Loucy (cell line): ENCODE results near the gene GCSAML.

Experiments
- H2AFZ ChIP-seq: fragments of 200-600 bp; sonication (generic); 2 replicates; pipeline ENCODE4 v1.6.0; 2016; ENCODE audit warnings: antibody characterized with exemption, mild to moderate bottlenecking, low read length, moderate library complexity
- H3F3A ChIP-seq: fragments of 200-600 bp; 2 replicates; pipeline ENCODE4 v1.6.0; 2016; ENCODE audit warnings: antibody characterized with exemption, low read depth, mild to moderate bottlenecking
- H3K27me3 ChIP-seq: fragments of 200-600 bp; sonication (generic); 2 replicates; pipeline ENCODE4 v1.6.1; 2014; ENCODE audit warnings: low read length, mild to moderate bottlenecking; ENCODE audit not compliant: insufficient read depth, poor library complexity, severe bottlenecking
- H3K36me3 ChIP-seq: fragments of 200-600 bp; sonication (generic); 2 replicates; pipeline ENCODE4 v1.6.1; 2016; ENCODE audit warnings: low read length; ENCODE audit not compliant: insufficient read depth
- H3K4me1 ChIP-seq: fragments of 200-600 bp; sonication (generic); 2 replicates; pipeline ENCODE4 v1.5.1; 2014; ENCODE audit warnings: low read length, mild to moderate bottlenecking; ENCODE audit not compliant: insufficient read depth, poor library complexity, severe bottlenecking
- H3K4me2 ChIP-seq: fragments of 200-600 bp; sonication (generic); 2 replicates; pipeline ENCODE4 v1.6.0; 2014; ENCODE audit warnings: antibody characterized with exemption, low read length, low read depth, mild to moderate bottlenecking; ENCODE audit not compliant: poor library complexity, severe bottlenecking
- H3K4me3 ChIP-seq: fragments of 200-600 bp; sonication (generic); 2 replicates; pipeline ENCODE4 v1.5.1; 2014; ENCODE audit warnings: low read length, mild to moderate bottlenecking, mixed read lengths; ENCODE audit not compliant: poor library complexity, severe bottlenecking
- H3K79me2 ChIP-seq: fragments of 200-600 bp; sonication (generic); 2 replicates; pipeline ENCODE4 v1.6.1; 2014; ENCODE audit warnings: low read length; ENCODE audit not compliant: insufficient read depth
- H3K9ac ChIP-seq: fragments of 200-600 bp; sonication (generic); 2 replicates; pipeline ENCODE4 v1.6.0; 2014; ENCODE audit warnings: mild to moderate bottlenecking, low read depth, low read length, moderate library complexity; ENCODE audit not compliant: poor library complexity, severe bottlenecking
- H3K9me2 ChIP-seq: fragments of 200-600 bp; sonication (generic); replicated peaks from 2 replicates; pipeline ENCODE4 v1.6.1; 2016; ENCODE audit warnings: low read depth, low read length, mixed read lengths
- H3K9me3 ChIP-seq: fragments of 200-600 bp; sonication (generic); 2 replicates; pipeline ENCODE4 v1.6.1; 2014; ENCODE audit warnings: mild to moderate bottlenecking, antibody characterized with exemption, low read length, low read depth; ENCODE audit not compliant: insufficient read depth
- H4K20me1 ChIP-seq: fragments of 200-600 bp; sonication (generic); 2 replicates; pipeline ENCODE4 v1.6.0; 2014; ENCODE audit warnings: antibody characterized with exemption, low read length, mild to moderate bottlenecking; ENCODE audit not compliant: insufficient read depth, poor library complexity, severe bottlenecking
- EZH2phosphoT487 ChIP-seq: fragments of 200-600 bp; IDR thresholded peaks from 2 replicates; pipeline ENCODE4 v1.6.1; 2018; ENCODE audit warnings: antibody characterized with exemption, mild to moderate bottlenecking, moderate library complexity, borderline replicate concordance
- TF ChIP-seq, protein P1 (sequence below): fragments of 200-600 bp; sonication (generic); conservative IDR thresholded peaks from 2 replicates; pipeline ENCODE4 v1.5.1; 2014; ENCODE audit warnings: mild to moderate bottlenecking, antibody characterized with exemption, low read length

GCSAML gene

GRCh38 chr1:247574236-247574635, 25.3 kb downstream of the GCSAML start:
- peaks cover 4% of the 10 kb centered on the region for H3K4me1 ChIP-seq
- H3K9me3 ChIP-seq: no peaks in the 10 kb centered on the region
- no peak overlapping the region for H3K4me2 ChIP-seq
- no peaks in the 10 kb centered on the region for H3F3A ChIP-seq
- no peak overlapping the region for H2AFZ ChIP-seq
- H3K9me2 ChIP-seq: no peaks in the 10 kb centered on the region
- TF ChIP-seq EZH2phosphoT487: no peak
- no peak overlapping the region for H3K9ac ChIP-seq
- peaks cover 39% of the 10 kb centered on the region for H3K79me2 ChIP-seq
- peaks cover 9% of the 10 kb centered on the region for H4K20me1 ChIP-seq
- no peak overlapping the region for H3K4me3 ChIP-seq
- no peaks in the 10 kb centered on the region for H3K27me3 ChIP-seq
- H3K36me3 ChIP-seq: peaks cover 78% of the 10 kb centered on the region

DNA sequence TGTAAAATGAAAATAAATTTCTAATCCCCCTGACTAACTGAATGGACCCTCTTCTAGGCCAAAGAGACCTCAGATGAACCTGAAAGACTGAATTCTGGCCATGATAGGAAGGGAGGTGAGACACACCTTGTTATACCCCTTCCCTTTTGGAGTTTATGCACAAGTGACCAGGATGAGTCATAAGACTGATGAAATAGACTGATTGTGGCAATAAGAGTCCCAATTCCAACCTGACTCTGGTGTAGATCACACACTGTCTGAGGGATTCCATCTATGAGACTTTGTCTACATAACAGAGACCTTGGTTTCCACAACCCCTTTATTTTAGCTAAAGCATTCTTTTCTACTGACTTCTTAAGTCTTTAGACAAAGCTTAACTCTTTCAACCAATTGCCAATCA, 25.7 kb downstream of the GCSAML start:
- no peaks in the 10 kb centered on the region for H3K9me3 ChIP-seq
- no peaks in the 10 kb centered on the region for H3K27me3 ChIP-seq
- no peak overlapping the region for H2AFZ ChIP-seq
- peaks cover 34% of the 10 kb centered on the region for H3K79me2 ChIP-seq
- H3K9me2 ChIP-seq: no peaks in the 10 kb centered on the region
- H3K4me2 ChIP-seq: no peak overlapping the region
- no peak overlapping the region for H3K9ac ChIP-seq
- TF ChIP-seq, protein P1, sequence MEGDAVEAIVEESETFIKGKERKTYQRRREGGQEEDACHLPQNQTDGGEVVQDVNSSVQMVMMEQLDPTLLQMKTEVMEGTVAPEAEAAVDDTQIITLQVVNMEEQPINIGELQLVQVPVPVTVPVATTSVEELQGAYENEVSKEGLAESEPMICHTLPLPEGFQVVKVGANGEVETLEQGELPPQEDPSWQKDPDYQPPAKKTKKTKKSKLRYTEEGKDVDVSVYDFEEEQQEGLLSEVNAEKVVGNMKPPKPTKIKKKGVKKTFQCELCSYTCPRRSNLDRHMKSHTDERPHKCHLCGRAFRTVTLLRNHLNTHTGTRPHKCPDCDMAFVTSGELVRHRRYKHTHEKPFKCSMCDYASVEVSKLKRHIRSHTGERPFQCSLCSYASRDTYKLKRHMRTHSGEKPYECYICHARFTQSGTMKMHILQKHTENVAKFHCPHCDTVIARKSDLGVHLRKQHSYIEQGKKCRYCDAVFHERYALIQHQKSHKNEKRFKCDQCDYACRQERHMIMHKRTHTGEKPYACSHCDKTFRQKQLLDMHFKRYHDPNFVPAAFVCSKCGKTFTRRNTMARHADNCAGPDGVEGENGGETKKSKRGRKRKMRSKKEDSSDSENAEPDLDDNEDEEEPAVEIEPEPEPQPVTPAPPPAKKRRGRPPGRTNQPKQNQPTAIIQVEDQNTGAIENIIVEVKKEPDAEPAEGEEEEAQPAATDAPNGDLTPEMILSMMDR: no peak
- no peak for TF ChIP-seq EZH2phosphoT487
- H3K36me3 ChIP-seq: peaks cover 76% of the 10 kb centered on the region
- H3F3A ChIP-seq: no peaks in the 10 kb centered on the region
- H4K20me1 ChIP-seq: peaks cover 9% of the 10 kb centered on the region
- no peak overlapping the region for H3K4me3 ChIP-seq
- H3K4me1 ChIP-seq: peaks cover 4% of the 10 kb centered on the region

DNA sequence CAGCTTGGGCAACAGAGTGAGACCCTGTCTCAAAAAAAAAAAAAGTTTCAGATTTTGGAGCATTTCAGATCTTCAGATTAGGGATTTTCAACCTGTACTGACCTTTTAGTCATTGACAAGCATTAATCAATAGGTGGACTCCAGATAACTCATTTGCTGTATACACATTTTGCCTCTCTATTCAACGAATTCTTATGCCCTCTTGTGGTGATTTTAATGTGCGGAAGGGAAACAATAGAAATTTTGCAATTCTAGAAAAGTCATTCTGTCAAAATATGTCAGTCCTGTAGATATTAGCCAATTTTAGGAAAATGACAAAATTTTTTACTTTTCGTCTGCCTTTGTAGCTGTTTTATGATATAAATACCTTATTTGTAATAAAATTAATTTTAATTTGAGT, 27.6 kb downstream of the GCSAML start:
- Histone ChIP-seq H3K4me1 (no peaks in the 10 kb centered on the region), H3K9me3 (no peaks in the 10 kb centered on the region), H3K36me3 (peaks cover 71% of the 10 kb centered on the region), H3K9ac (no peak overlapping the region), H3K79me2 (peaks cover 17% of the 10 kb centered on the region; the same call in 1 of the 2 replicates), H3K4me2 (no peak overlapping the region), H3F3A (no peaks in the 10 kb centered on the region), H4K20me1 (peaks cover 9% of the 10 kb centered on the region), H3K9me2 (no peaks in the 10 kb centered on the region), H3K4me3 (no peak overlapping the region), H3K27me3 (no peaks in the 10 kb centered on the region), H2AFZ (no peak overlapping the region)
- no peak for TF ChIP-seq EZH2phosphoT487
- TF ChIP-seq, protein P1: peak; percentile 73

- peaks cover 9% of the 10 kb centered on the region for H4K20me1 ChIP-seq
- no peaks in the 10 kb centered on the region for H3K9me3 ChIP-seq
- no peak overlapping the region for H3K4me2 ChIP-seq
- no peak overlapping the region for H2AFZ ChIP-seq
- H3K27me3 ChIP-seq: no peaks in the 10 kb centered on the region
- no peaks in the 10 kb centered on the region for H3K4me1 ChIP-seq
- H3K4me3 ChIP-seq: no peak overlapping the region
- no peaks in the 10 kb centered on the region for H3K79me2 ChIP-seq
- no peaks in the 10 kb centered on the region for H3K9me2 ChIP-seq
- peaks cover 51% of the 10 kb centered on the region for H3K36me3 ChIP-seq
- H3K9ac ChIP-seq: no peak overlapping the region
- no peaks in the 10 kb centered on the region for H3F3A ChIP-seq
- TF ChIP-seq, protein P1: no peak
- no peak for TF ChIP-seq EZH2phosphoT487
These were observed 30.1 kb downstream of the GCSAML start for GRCh38 chr1:247578946-247579460.
